Globus pallidus (tissue), 1 donor: ENCODE results near the gene GOLGA1.

Experiments used
- DNase-seq: peaks from one replicate; pipeline ENCODE4 v3.0.0-alpha.2; 2015; ENCODE audit warnings: low spot score

Gene GOLGA1

GRCh38 chr9:124834591-124834990, 106.3 kb downstream of the GOLGA1 start:
- no peak for DNase-seq

GRCh38 chr9:124831642-124832364, 109.1 kb downstream of the GOLGA1 start:
- DNase-seq = no peak

GRCh38 chr9:124830593-124830992, 110.3 kb downstream of the GOLGA1 start:
- no peak for DNase-seq

- DNase-seq = no peak
Measured at GRCh38 chr9:124829334-124829669, 111.6 kb downstream of the GOLGA1 start.

- no peak for DNase-seq
Measured at GRCh38 chr9:124828489-124829333, 112.2 kb downstream of the GOLGA1 start.
